NCI-H187 (cell line): ENCODE data around the gene DDC.
"Not testable (repeated sequence)": the region's sequence is repeated elsewhere in the genome, so short reads cannot be mapped to it uniquely, and the experiment has no call there.

Experiments used
- DNase-seq, 2 experiments: peaks; one replicate each; lab custom pipeline; 2025; lab: John Stamatoyannopoulos, UW

DDC gene

GRCh38 chr7:50486512-50486911, 78.7 kb downstream of the DDC start:
- no peak for DNase-seq

GRCh38 chr7:50481867-50482266, 83.3 kb downstream of the DDC start:
- DNase-seq = no peak

- DNase-seq = no peak
Observed at GRCh38 chr7:50480797-50481196, 84.4 kb downstream of the DDC start.

- DNase-seq = no peak
Observed at GRCh38 chr7:50479743-50480517, 85.3 kb downstream of the DDC start.

- DNase-seq = no peak
Observed at GRCh38 chr7:50477640-50478039, 87.6 kb downstream of the DDC start.

- no peak for DNase-seq
Observed at GRCh38 chr7:50476953-50477625, 88.1 kb downstream of the DDC start.

GRCh38 chr7:50475340-50475739, 89.9 kb downstream of the DDC start:
- DNase-seq = no peak

GRCh38 chr7:50474382-50475160, 90.6 kb downstream of the DDC start:
- no peak for DNase-seq

GRCh38 chr7:50473531-50473930, 91.7 kb downstream of the DDC start:
- no peak for DNase-seq

- DNase-seq = no peak
Observed at GRCh38 chr7:50472427-50472826, 92.8 kb downstream of the DDC start.

- no peak for DNase-seq
Observed at GRCh38 chr7:50471970-50472369, 93.2 kb downstream of the DDC start.

- DNase-seq = no peak
Observed at GRCh38 chr7:50470250-50471163, 94.7 kb downstream of the DDC start.

- DNase-seq = no peak
Observed at GRCh38 chr7:50469181-50469580, 96.0 kb downstream of the DDC start.

- DNase-seq = peak; percentile 59 to 75
Observed at GRCh38 chr7:50467817-50468610, 97.2 kb downstream of the DDC start.

- DNase-seq = no peak
Observed at GRCh38 chr7:50466815-50467585, 98.2 kb downstream of the DDC start.

GRCh38 chr7:50463035-50463434, 102.2 kb downstream of the DDC start:
- no peak for DNase-seq

- no peak for DNase-seq
Observed at GRCh38 chr7:50462361-50462760, 102.8 kb downstream of the DDC start.

- DNase-seq = no peak
Observed at GRCh38 chr7:50461695-50462094, 103.5 kb downstream of the DDC start.

GRCh38 chr7:50459183-50459582, 106.0 kb downstream of the DDC start:
- not testable (repeated sequence) for DNase-seq

- not testable (repeated sequence) for DNase-seq
Observed at GRCh38 chr7:50458651-50459050, 106.6 kb downstream of the DDC start.
